Muscle layer of colon (tissue), 2 donors: ENCODE measurements around the gene IRF2BP1.

ENCODE experiments used
- H3K27ac ChIP-seq: one replicate; pipeline ENCODE4 v1.7.0; 2013; ENCODE audit warnings: low read depth, mild to moderate bottlenecking, low read length, moderate library complexity
- H3K27me3 ChIP-seq, 2 donors: one replicate each; pipeline ENCODE4 v1.7.0; 2013; ENCODE audit warnings: low read length in 2 of 2, mild to moderate bottlenecking in 2 of 2; ENCODE audit not compliant: insufficient read depth in 2 of 2, control insufficient read depth in 1 of 2
- H3K36me3 ChIP-seq: one replicate; pipeline ENCODE4 v1.7.0; 2013; ENCODE audit warnings: mild to moderate bottlenecking, low read length; ENCODE audit not compliant: insufficient read depth
- H3K4me1 ChIP-seq: one replicate; pipeline ENCODE4 v1.7.0; 2013; ENCODE audit warnings: mild to moderate bottlenecking, low read length; ENCODE audit not compliant: insufficient read depth
- H3K4me3 ChIP-seq, 2 donors: one replicate each; pipeline ENCODE4 v1.7.0; 2013; ENCODE audit warnings: low read length in 2 of 2, low read depth in 1 of 2, mild to moderate bottlenecking in 1 of 2, moderate library complexity in 1 of 2
- H3K9ac ChIP-seq: one replicate; pipeline ENCODE4 v1.7.0; 2013; ENCODE audit warnings: low read length
- H3K9me3 ChIP-seq: one replicate; pipeline ENCODE4 v1.7.0; 2013; ENCODE audit warnings: mild to moderate bottlenecking, low read length
- donor health status: abdominal sarcoma.
- donor health status: Adenocarcinoma of cecum.

IRF2BP1 gene

GRCh38 chr19:45918721-45919120 is 32.8 kb upstream of the IRF2BP1 start:
- Histone ChIP-seq H3K4me3 (no peak overlapping the region), H3K27ac (no peak overlapping the region), H3K36me3 (no peaks in the 10 kb centered on the region), H3K27me3 (no peaks in the 10 kb centered on the region), H3K9ac (no peak overlapping the region), H3K4me1 (no peaks in the 10 kb centered on the region), H3K9me3 (no peaks in the 10 kb centered on the region)

GRCh38 chr19:45917421-45918091 is 31.6 kb upstream of the IRF2BP1 start:
- no peak overlapping the region for H3K9ac ChIP-seq
- no peaks in the 10 kb centered on the region for H3K27me3 ChIP-seq
- H3K4me3 ChIP-seq, result no peak overlapping the region
- H3K4me1 ChIP-seq, result no peaks in the 10 kb centered on the region
- H3K9me3 ChIP-seq, result no peaks in the 10 kb centered on the region
- H3K36me3 ChIP-seq, result no peaks in the 10 kb centered on the region
- H3K27ac ChIP-seq, result no peak overlapping the region

GRCh38 chr19:45913874-45914830 is 28.2 kb upstream of the IRF2BP1 start, which contains the start of gene NANOS2:
TSS of gene NANOS2 (minus strand) at chr19:45914778. CDS start at chr19:45914693, 85 bp downstream.
- Histone ChIP-seq H3K27ac (no peak within 1 kb of the TSS), H3K4me3 (no peak within 1 kb of the TSS)

GRCh38 chr19:45911291-45911690 is 25.4 kb upstream of the IRF2BP1 start:
- Histone ChIP-seq H3K9ac (no peak overlapping the region), H3K4me3 (no peak overlapping the region), H3K27me3 (no peaks in the 10 kb centered on the region), H3K36me3 (no peaks in the 10 kb centered on the region), H3K9me3 (no peaks in the 10 kb centered on the region), H3K4me1 (no peaks in the 10 kb centered on the region), H3K27ac (no peak overlapping the region)

More at GRCh38 chr19:45913874-45914830, 28.2 kb upstream of the IRF2BP1 start, which contains the start of gene NANOS2:
- no peaks in the 10 kb centered on the region for H3K4me1 ChIP-seq
- no peaks in the 10 kb centered on the region for H3K36me3 ChIP-seq
- no peaks in the 10 kb centered on the region for H3K27me3 ChIP-seq
- H3K9ac ChIP-seq, result no peak within 1 kb of the TSS
- H3K9me3 ChIP-seq, result no peaks in the 10 kb centered on the region

GRCh38 chr19:45908956-45909355 is 23.0 kb upstream of the IRF2BP1 start:
- H3K4me1 ChIP-seq, result no peaks in the 10 kb centered on the region

GRCh38 chr19:45906221-45906620 is 20.3 kb upstream of the IRF2BP1 start:
- no peaks in the 10 kb centered on the region for H3K27me3 ChIP-seq
- H3K9me3 ChIP-seq, result no peaks in the 10 kb centered on the region
- no peaks in the 10 kb centered on the region for H3K36me3 ChIP-seq
- no peak overlapping the region for H3K9ac ChIP-seq
- H3K4me3 ChIP-seq, result no peak overlapping the region
- H3K27ac ChIP-seq, result no peak overlapping the region
- H3K4me1 ChIP-seq, result peaks cover 5% of the 10 kb centered on the region

More at GRCh38 chr19:45908956-45909355, 23.0 kb upstream of the IRF2BP1 start:
- Histone ChIP-seq H3K36me3 (no peaks in the 10 kb centered on the region), H3K27ac (no peak overlapping the region), H3K27me3 (no peaks in the 10 kb centered on the region), H3K9ac (no peak overlapping the region), H3K9me3 (no peaks in the 10 kb centered on the region), H3K4me3 (no peak overlapping the region)

GRCh38 chr19:45905011-45905410 is 19.1 kb upstream of the IRF2BP1 start:
- Histone ChIP-seq H3K36me3 (peaks cover under 1% of the 10 kb centered on the region), H3K9ac (no peak overlapping the region), H3K27ac (no peak overlapping the region), H3K27me3 (no peaks in the 10 kb centered on the region), H3K4me3 (no peak overlapping the region), H3K9me3 (no peaks in the 10 kb centered on the region), H3K4me1 (peaks cover 15% of the 10 kb centered on the region)

GRCh38 chr19:45902651-45903625 is 17.0 kb upstream of the IRF2BP1 start:
- Histone ChIP-seq H3K27ac (peak overlapping the region; percentile 80), H3K9me3 (no peaks in the 10 kb centered on the region), H3K9ac (peak overlapping the region; percentile 44), H3K4me3 (peak overlapping the region; percentile 77 to 88), H3K27me3 (no peaks in the 10 kb centered on the region), H3K36me3 (peaks cover 16% of the 10 kb centered on the region), H3K4me1 (peaks cover 16% of the 10 kb centered on the region)

- peak within 1 kb of the TSS; percentile 77 to 88 for H3K4me3 ChIP-seq
- peak within 1 kb of the TSS; percentile 44 for H3K9ac ChIP-seq
- no peaks in the 10 kb centered on the region for H3K9me3 ChIP-seq
- H3K4me1 ChIP-seq, result peaks cover 16% of the 10 kb centered on the region
- peaks cover 16% of the 10 kb centered on the region for H3K36me3 ChIP-seq
- H3K27me3 ChIP-seq, result no peaks in the 10 kb centered on the region
- peak within 1 kb of the TSS; percentile 80 for H3K27ac ChIP-seq
Observed at GRCh38 chr19:45901912-45902650, 16.1 kb upstream of the IRF2BP1 start, which contains the start of gene MYPOP. TSS of gene MYPOP (minus strand) at chr19:45902613. CDS start at chr19:45901773, 840 bp downstream.

GRCh38 chr19:45901432-45901911 is 15.5 kb upstream of the IRF2BP1 start:
- Histone ChIP-seq H3K27ac (no peak overlapping the region), H3K4me1 (peaks cover 16% of the 10 kb centered on the region), H3K36me3 (peaks cover 16% of the 10 kb centered on the region), H3K9ac (no peak overlapping the region), H3K9me3 (no peaks in the 10 kb centered on the region), H3K4me3 (peak overlapping the region; percentile 47 to 88), H3K27me3 (no peaks in the 10 kb centered on the region)
